ENCODE measurements around the gene PLA2G4A. TPM values are rescaled to one million over a fixed set of nuclear protein-coding genes. Genes with fewer than 3 reads are reported as not detected.

The PLA2G4A gene
- total RNA-seq, 1 experiment from 2014 or later: 0.39 TPM

- no peaks in the 10 kb centered on the region for H3K27me3 Mint-ChIP-seq (ENCODE audit: low read depth)
- Histone ChIP-seq H2AK5ac (ENCODE audit: insufficient read length, low read length) (no peak overlapping the region), H2AFZ (ENCODE audit: low read length) (no peak overlapping the region), H3K9ac (ENCODE audit: extremely low read depth, insufficient read length, low read length) (no peak overlapping the region), H2BK5ac (ENCODE audit: insufficient read length, low read length) (no peak overlapping the region), H3K4ac (ENCODE audit: low read depth, low read length) (no peak overlapping the region), H3T11ph (ENCODE audit: low read length) (no peak overlapping the region), H3K4me1 (ENCODE audit: insufficient read depth, low read length) (no peaks in the 10 kb centered on the region), H3K27me3 (ENCODE audit: insufficient read depth, low read length) (no peaks in the 10 kb centered on the region), H4K91ac (ENCODE audit: insufficient read length, low read depth, low read length) (no peak overlapping the region), H4K20me1 (ENCODE audit: control insufficient read depth, insufficient read depth, insufficient read length) (no peaks in the 10 kb centered on the region), H3K9me3 (ENCODE audit: control insufficient read depth, low read depth, low read length) (no peaks in the 10 kb centered on the region), H2BK12ac (ENCODE audit: insufficient read length, low read depth, low read length) (no peak overlapping the region), H3K14ac (ENCODE audit: insufficient read depth, low read length) (no peak overlapping the region), H3K27ac (ENCODE audit: insufficient read length, low read depth, low read length) (no peak overlapping the region), H2BK20ac (ENCODE audit: low read depth, low read length, poor library complexity, severe bottlenecking) (no peak overlapping the region), H3K18ac (ENCODE audit: insufficient read length, low read depth, low read length) (no peak overlapping the region), H3K4me2 (ENCODE audit: insufficient read depth, insufficient read length, low read length) (no peak overlapping the region), H4K5ac (ENCODE audit: insufficient read length, low read depth, low read length) (no peak overlapping the region), H2BK15ac (ENCODE audit: low read depth, low read length) (no peak overlapping the region), H3K79me2 (ENCODE audit: insufficient read depth, low read length) (no peaks in the 10 kb centered on the region), H4K8ac (replicated peaks; ENCODE audit: insufficient read length, low read depth, low read length) (no peak overlapping the region), H3K23me2 (ENCODE audit: insufficient read length, low read depth, low read length, poor library complexity, severe bottlenecking) (no peaks in the 10 kb centered on the region), H3K56ac (ENCODE audit: insufficient read length, low read depth, low read length) (no peak overlapping the region), H3K23ac (ENCODE audit: insufficient read length, low read depth, low read length) (no peak overlapping the region), H2BK120ac (ENCODE audit: low read depth, low read length, poor library complexity, severe bottlenecking) (no peak overlapping the region), H3K79me1 (ENCODE audit: insufficient read depth, low read depth, low read length, poor library complexity, severe bottlenecking) (no peaks in the 10 kb centered on the region)
- no peaks in the 10 kb centered on the region; a peak in 2 of 7 replicates for H3K36me3 Mint-ChIP-seq (ENCODE audit: insufficient read depth in 1 of 3, low read depth in 3 of 3)
- no peak overlapping the region for H3K27ac Mint-ChIP-seq
- H3K9me3 Mint-ChIP-seq: peaks cover 0 to 4% of the 10 kb centered on the region in 2 experiments; a peak in 4 of 5 replicates
- DNase-seq: no peak
- H3K4me1 Mint-ChIP-seq: peaks cover 0 to 11% of the 10 kb centered on the region in 2 experiments; a peak in 2 of 4 replicates
- TF ChIP-seq, protein P1, sequence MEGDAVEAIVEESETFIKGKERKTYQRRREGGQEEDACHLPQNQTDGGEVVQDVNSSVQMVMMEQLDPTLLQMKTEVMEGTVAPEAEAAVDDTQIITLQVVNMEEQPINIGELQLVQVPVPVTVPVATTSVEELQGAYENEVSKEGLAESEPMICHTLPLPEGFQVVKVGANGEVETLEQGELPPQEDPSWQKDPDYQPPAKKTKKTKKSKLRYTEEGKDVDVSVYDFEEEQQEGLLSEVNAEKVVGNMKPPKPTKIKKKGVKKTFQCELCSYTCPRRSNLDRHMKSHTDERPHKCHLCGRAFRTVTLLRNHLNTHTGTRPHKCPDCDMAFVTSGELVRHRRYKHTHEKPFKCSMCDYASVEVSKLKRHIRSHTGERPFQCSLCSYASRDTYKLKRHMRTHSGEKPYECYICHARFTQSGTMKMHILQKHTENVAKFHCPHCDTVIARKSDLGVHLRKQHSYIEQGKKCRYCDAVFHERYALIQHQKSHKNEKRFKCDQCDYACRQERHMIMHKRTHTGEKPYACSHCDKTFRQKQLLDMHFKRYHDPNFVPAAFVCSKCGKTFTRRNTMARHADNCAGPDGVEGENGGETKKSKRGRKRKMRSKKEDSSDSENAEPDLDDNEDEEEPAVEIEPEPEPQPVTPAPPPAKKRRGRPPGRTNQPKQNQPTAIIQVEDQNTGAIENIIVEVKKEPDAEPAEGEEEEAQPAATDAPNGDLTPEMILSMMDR (conservative IDR thresholded peaks at IDR 0.05): no peak
- H3K4me3 Mint-ChIP-seq: no peak overlapping the region
- WGBS (ENCODE audit: extremely low coverage, insufficient read length, low lambda C conversion rate): no CpG with 5 or more reads among the region's 5 CpGs
Observed at GRCh38 chr1:186900539-186901237, 71.9 kb downstream of the PLA2G4A start.
